DND-41 (cell line): ENCODE results near the gene STK32B.
A peak's percentile ranks its signal among the peaks of the same experiment; 100 is the strongest.

Experiments
- ATAC-seq: fragments of 200-7000 bp; cut with Tn5 transposase; 3 replicates; pipeline ENCODE4 v1.9.1; 2021; ENCODE audit warnings: low read depth; ENCODE audit not compliant: insufficient read depth
- DNase-seq: peaks from one replicate; pipeline ENCODE4 v3.0.0-alpha.2; 2020
- H2AFZ ChIP-seq: 2 replicates; pipeline ENCODE4 v1.6.0; 2012; ENCODE audit warnings: low read depth, low read length
- H3K27ac ChIP-seq: 2 replicates; pipeline ENCODE4 v1.5.1; 2012; ENCODE audit warnings: low read length, inconsistent platforms
- H3K27me3 ChIP-seq: fragments of 200-600 bp; sonication (generic); 2 replicates; pipeline ENCODE4 v1.6.0; 2012; ENCODE audit warnings: low read length, mild to moderate bottlenecking, inconsistent platforms; ENCODE audit not compliant: insufficient read depth, poor library complexity
- H3K36me3 ChIP-seq: 2 replicates; pipeline ENCODE4 v1.5.1; 2012; ENCODE audit warnings: low read length, inconsistent platforms; ENCODE audit not compliant: insufficient read depth
- H3K4me1 ChIP-seq: 2 replicates; pipeline ENCODE4 v1.5.1; 2012; ENCODE audit warnings: mild to moderate bottlenecking, low read length; ENCODE audit not compliant: insufficient read depth
- H3K4me2 ChIP-seq: 2 replicates; pipeline ENCODE4 v1.6.0; 2012; ENCODE audit warnings: mild to moderate bottlenecking, moderate library complexity, low read length, inconsistent platforms; ENCODE audit not compliant: insufficient read depth
- H3K4me3 ChIP-seq, 2 experiments: fragments of 200-600 bp in 1 of 2; shearing (Covaris generic) in 1 of 2; 2 replicates each; pipeline ENCODE4 v1.5.1; 2012 to 2016; ENCODE audit warnings: inconsistent platforms in 2 of 2, low read length in 2 of 2, mild to moderate bottlenecking in 2 of 2, low read depth in 1 of 2, moderate library complexity in 1 of 2
- H3K79me2 ChIP-seq: 2 replicates; pipeline ENCODE4 v1.6.0; 2012; ENCODE audit warnings: low read length, inconsistent platforms; ENCODE audit not compliant: insufficient read depth
- H3K9ac ChIP-seq: 2 replicates; pipeline ENCODE4 v1.6.0; 2012; ENCODE audit warnings: low read depth, mild to moderate bottlenecking, inconsistent platforms, low read length, moderate library complexity
- H3K9me3 ChIP-seq: 2 replicates; pipeline ENCODE4 v1.5.1; 2012; ENCODE audit warnings: low read length, moderate library complexity, mild to moderate bottlenecking, inconsistent platforms; ENCODE audit not compliant: insufficient read depth, severe bottlenecking
- H4K20me1 ChIP-seq: 2 replicates; pipeline ENCODE4 v1.6.0; 2012; ENCODE audit warnings: low read length; ENCODE audit not compliant: insufficient read depth
- EZH2 ChIP-seq: IDR thresholded peaks from 3 replicates; pipeline ENCODE4 v1.6.1; 2012; ENCODE audit warnings: borderline replicate concordance, low read depth, mild to moderate bottlenecking, moderate library complexity, low read length, inconsistent platforms; ENCODE audit not compliant: severe bottlenecking
- TF ChIP-seq, protein P1 (sequence below): IDR thresholded peaks from 2 replicates; pipeline ENCODE4 v1.5.1; 2012; ENCODE audit warnings: borderline replicate concordance, low read length, moderate library complexity, mild to moderate bottlenecking; ENCODE audit not compliant: poor library complexity, severe bottlenecking; ENCODE audit errors: extremely low read depth

STK32B gene

DNA sequence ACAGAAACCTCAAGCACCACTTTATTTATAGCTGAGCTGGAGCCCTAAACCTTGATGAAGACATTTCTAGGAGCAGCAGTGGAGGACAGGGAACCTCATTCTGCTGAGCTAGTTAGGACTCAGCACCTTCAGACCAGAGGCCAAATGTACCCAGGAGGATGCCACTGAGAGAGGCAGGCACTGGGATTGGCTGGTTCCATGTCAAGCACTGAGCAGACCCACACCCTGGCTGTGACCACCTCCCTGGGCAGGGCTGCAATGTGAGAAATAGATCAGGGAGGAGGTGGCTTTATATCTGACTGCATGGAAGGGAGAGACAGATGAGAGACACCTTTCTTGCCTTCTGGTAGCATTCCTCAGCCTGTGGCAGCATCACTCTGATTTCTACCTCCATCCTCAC is 304.6 kb downstream of the STK32B start:
- no peak overlapping the region for H3K9ac ChIP-seq
- H3K9me3 ChIP-seq: no peaks in the 10 kb centered on the region
- no peaks in the 10 kb centered on the region for H3K36me3 ChIP-seq
- H4K20me1 ChIP-seq: no peaks in the 10 kb centered on the region
- no peak overlapping the region for H3K4me2 ChIP-seq
- H3K27me3 ChIP-seq: no peaks in the 10 kb centered on the region
- no peak for TF ChIP-seq EZH2
- TF ChIP-seq, protein P1, sequence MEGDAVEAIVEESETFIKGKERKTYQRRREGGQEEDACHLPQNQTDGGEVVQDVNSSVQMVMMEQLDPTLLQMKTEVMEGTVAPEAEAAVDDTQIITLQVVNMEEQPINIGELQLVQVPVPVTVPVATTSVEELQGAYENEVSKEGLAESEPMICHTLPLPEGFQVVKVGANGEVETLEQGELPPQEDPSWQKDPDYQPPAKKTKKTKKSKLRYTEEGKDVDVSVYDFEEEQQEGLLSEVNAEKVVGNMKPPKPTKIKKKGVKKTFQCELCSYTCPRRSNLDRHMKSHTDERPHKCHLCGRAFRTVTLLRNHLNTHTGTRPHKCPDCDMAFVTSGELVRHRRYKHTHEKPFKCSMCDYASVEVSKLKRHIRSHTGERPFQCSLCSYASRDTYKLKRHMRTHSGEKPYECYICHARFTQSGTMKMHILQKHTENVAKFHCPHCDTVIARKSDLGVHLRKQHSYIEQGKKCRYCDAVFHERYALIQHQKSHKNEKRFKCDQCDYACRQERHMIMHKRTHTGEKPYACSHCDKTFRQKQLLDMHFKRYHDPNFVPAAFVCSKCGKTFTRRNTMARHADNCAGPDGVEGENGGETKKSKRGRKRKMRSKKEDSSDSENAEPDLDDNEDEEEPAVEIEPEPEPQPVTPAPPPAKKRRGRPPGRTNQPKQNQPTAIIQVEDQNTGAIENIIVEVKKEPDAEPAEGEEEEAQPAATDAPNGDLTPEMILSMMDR: no peak
- H3K79me2 ChIP-seq: no peaks in the 10 kb centered on the region
- no peak for DNase-seq
- H3K27ac ChIP-seq: no peak overlapping the region
- H3K4me3 ChIP-seq: no peak overlapping the region
- H2AFZ ChIP-seq: no peak overlapping the region
- no peaks in the 10 kb centered on the region for H3K4me1 ChIP-seq
- no peak for ATAC-seq

DNA sequence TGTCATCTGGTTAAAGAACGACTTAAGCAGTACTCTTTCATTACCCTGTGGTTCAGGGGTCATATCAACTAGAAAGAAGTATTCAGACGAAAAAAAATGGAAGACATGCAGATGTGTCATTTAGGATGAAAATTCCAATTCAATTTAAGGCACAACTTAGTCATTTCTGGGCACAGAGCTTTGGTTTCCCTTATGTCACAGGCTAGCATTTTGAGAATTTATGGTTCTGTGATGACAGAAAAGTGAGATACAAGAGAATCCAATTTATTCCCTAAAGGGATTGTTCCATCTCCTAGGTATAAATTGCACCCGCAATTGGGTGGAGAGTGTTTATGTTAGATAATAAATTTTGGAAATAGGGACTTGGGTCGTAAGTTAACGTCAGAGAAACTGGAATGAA is 306.6 kb downstream of the STK32B start:
- H3K9me3 ChIP-seq: no peaks in the 10 kb centered on the region
- TF ChIP-seq, protein P1: no peak
- TF ChIP-seq EZH2: no peak
- no peaks in the 10 kb centered on the region for H3K79me2 ChIP-seq
- DNase-seq (no peak), ATAC-seq (no peak)
- H3K4me3 ChIP-seq: no peak overlapping the region
- no peak overlapping the region for H3K9ac ChIP-seq
- H3K4me2 ChIP-seq: no peak overlapping the region
- H4K20me1 ChIP-seq: peaks cover 7% of the 10 kb centered on the region
- H3K4me1 ChIP-seq: no peaks in the 10 kb centered on the region
- H3K27ac ChIP-seq: no peak overlapping the region
- H3K27me3 ChIP-seq: no peaks in the 10 kb centered on the region
- H3K36me3 ChIP-seq: no peaks in the 10 kb centered on the region
- no peak overlapping the region for H2AFZ ChIP-seq

GRCh38 chr4:5361968-5362367 is 310.7 kb downstream of the STK32B start:
- TF ChIP-seq, protein P1: no peak
- TF ChIP-seq EZH2: no peak
- H3K36me3 ChIP-seq: no peaks in the 10 kb centered on the region
- no peaks in the 10 kb centered on the region for H3K4me1 ChIP-seq
- ATAC-seq (no peak), DNase-seq (peak; percentile 26)
- no peaks in the 10 kb centered on the region for H3K9me3 ChIP-seq
- no peaks in the 10 kb centered on the region for H3K27me3 ChIP-seq
- no peak overlapping the region for H3K4me2 ChIP-seq
- no peaks in the 10 kb centered on the region for H3K79me2 ChIP-seq
- no peak overlapping the region for H3K4me3 ChIP-seq
- no peak overlapping the region for H3K9ac ChIP-seq
- H3K27ac ChIP-seq: no peak overlapping the region
- H4K20me1 ChIP-seq: peaks cover 7% of the 10 kb centered on the region
- no peak overlapping the region for H2AFZ ChIP-seq

DNA sequence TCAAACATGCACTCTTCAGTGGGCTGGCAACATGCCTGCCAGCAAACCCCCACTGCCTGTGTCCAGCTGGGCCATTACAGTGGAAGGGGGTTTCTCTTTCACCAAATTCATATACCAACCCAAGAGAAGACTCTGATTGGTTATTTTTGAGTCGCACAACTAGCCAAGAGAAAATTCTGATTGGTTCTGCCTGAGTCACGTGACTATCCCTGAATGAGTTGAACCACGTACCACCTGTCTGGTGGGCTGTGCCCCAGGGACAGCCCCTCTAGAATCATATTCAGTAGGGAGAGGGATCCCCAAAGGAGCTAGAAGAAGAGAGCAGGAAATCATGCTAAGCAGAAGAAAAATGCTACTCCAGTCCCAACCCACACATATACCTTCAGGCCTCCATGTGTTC is 313.1 kb downstream of the STK32B start:
- Histone ChIP-seq H3K9me3 (no peaks in the 10 kb centered on the region), H3K36me3 (no peaks in the 10 kb centered on the region), H3K9ac (no peak overlapping the region), H3K4me2 (no peak overlapping the region), H2AFZ (no peak overlapping the region), H3K79me2 (no peaks in the 10 kb centered on the region), H3K4me1 (no peaks in the 10 kb centered on the region), H3K27ac (no peak overlapping the region), H3K4me3 (no peak overlapping the region), H4K20me1 (peaks cover 11% of the 10 kb centered on the region), H3K27me3 (no peaks in the 10 kb centered on the region)
- ATAC-seq (no peak), DNase-seq (no peak)
- TF ChIP-seq EZH2: no peak
- TF ChIP-seq, protein P1: no peak
